DMS53 (cell line): ENCODE data around the gene FAM177A1.
"Not testable (repeated sequence)": the region's sequence is repeated elsewhere in the genome, so short reads cannot be mapped to it uniquely, and the experiment has no call there.

Source experiments
- DNase-seq: peaks from one replicate; lab custom pipeline; 2025; lab: John Stamatoyannopoulos, UW

FAM177A1 gene

DNA sequence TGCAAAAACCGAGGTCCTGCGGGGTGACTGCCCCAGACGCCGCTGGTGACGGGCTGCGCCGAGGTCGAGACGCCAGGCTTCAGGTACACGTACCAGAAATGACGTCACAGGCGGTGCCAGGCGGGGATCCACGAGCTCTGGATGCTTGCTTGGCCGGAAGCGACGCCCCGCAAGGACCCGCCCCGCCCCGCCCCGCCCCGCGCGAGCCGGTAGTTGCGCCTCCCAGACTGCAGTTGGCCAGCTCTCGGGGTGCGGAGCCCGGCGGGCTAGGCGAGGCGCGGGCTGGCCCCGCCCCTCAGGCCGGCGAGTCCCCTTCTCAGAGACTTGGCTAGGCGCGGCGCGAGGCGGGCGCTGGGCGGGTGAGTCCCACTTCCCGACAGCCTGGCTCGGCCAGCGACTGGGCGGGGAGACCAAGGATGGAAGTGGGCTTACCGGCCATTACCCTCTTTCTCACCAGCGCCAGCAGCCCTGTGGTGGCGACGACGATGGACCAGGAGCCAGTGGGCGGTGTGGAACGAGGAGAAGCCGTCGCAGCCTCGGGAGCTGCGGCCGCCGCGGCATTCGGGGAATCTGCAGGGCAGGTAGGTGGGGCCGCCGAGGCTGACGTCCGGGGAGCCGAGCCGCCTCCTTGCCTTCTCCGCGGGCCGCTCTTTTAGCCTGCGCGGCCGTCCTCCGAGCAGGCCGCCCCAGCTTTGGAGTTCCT is at the start of gene FAM177A1:
FAM177A1 (plus strand) TSS at position 225 of the 703 bp plus-strand sequence; CDS start at position 417, 192 bp downstream.
- DNase-seq: peak; percentile 97

GRCh38 chr14:34997762-34998161 is 48.3 kb upstream of the FAM177A1 start:
- no peak for DNase-seq

DNA sequence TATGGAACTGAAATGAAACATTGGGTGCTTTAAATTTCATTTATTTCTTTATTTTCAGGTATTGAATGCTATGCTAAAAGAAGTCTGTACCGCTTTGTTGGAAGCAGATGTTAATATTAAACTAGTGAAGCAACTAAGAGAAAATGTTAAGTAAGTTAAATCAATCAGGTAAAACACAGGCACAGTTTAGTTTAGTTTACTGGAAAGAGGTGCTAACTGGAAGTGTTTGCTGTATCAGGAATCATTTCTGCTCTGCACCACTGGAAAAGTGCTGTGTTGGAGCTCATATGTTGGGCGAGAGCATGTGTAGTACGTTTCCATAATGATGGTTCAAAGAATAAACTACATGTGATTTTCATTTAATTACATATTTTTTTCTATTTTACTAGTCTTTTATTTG is 46.6 kb upstream of the FAM177A1 start:
- DNase-seq: no peak

GRCh38 chr14:35001621-35002020 is 44.5 kb upstream of the FAM177A1 start:
- DNase-seq: no peak

- no peak for DNase-seq
Observed at GRCh38 chr14:35004839-35005238, 41.2 kb upstream of the FAM177A1 start.

GRCh38 chr14:35016568-35016967 is 29.5 kb upstream of the FAM177A1 start:
- no peak for DNase-seq

GRCh38 chr14:35020713-35021112 is 25.4 kb upstream of the FAM177A1 start:
- DNase-seq: no peak

DNA sequence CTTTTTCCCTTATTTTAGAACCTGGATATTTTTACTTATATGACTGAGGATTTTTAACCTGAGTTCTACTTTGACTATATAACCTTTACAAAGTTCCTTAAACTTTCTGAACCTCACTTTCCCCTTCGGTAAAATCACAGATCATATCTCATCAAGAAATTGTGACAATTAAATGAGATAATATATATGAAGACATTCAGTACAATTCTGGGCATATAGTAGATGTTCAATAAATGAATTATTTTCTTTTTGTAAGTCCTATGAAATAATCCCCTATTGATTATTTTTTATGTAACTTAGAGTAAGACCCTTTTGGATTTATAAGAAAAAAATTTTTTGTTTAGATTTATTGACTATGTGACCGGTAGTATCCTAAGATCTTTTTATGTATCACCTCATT is 17.6 kb upstream of the FAM177A1 start:
- no peak for DNase-seq

DNA sequence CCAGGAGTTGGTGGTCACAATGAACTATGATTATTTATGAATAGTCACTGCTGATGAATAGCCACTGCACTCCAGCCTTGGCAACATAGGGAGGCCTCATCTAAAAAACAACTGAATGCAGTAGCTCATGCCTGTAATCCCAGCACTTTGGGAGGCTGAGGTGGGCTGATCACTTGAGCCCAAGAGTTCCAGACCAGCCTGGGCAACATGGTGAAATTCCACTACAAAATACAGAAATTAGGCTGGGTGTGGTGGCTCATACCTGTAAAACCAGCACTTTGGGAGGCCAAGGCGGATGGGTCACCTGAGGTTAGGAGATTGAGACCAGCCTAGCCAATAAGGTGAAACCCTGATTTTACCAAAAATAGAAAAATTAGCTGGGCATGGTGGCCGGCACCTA is 13.5 kb upstream of the FAM177A1 start:
- no peak for DNase-seq

DNA sequence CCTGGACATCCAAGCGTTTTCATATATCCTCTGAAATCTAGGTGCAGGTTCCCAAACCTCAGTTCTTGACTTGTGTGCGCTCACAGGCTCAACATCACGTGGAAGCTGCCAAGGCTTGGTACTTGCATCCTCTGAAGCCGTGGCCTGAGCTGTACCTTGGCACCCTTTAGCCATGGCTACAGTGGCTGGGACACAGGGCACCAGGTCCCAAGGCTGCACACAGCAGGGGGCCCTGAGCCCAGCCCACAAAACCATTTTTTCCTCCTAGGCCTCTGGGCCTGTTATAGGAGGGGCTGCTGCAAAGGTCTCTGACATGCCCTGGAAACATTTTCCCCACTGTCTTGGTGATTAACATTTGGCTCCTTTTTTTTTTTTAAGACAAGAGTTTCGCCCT is 11.6 kb upstream of the FAM177A1 start:
- peak; percentile 1 for DNase-seq

GRCh38 chr14:35034944-35035554 is 11.0 kb upstream of the FAM177A1 start:
- not testable (repeated sequence) for DNase-seq

DNA sequence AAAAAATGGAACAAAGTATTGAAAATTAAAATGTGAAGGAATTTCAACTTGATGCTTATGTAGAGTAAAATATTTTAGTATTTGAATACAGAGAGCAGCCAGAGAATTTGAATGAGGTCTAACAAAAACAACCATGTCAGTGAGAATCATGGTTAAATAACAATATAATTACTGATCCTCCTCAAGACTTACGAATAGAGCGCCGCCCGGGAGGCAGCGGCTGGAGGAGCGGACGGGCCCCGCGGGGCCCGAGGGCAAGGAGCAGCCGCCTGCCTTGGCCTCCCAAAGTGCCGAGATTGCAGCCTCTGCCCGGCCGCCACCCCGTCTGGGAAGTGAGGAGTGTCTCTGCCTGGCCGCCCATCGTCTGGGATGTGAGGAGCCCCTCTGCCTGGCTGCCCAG is 7.8 kb upstream of the FAM177A1 start:
- not testable (repeated sequence) for DNase-seq

DNA sequence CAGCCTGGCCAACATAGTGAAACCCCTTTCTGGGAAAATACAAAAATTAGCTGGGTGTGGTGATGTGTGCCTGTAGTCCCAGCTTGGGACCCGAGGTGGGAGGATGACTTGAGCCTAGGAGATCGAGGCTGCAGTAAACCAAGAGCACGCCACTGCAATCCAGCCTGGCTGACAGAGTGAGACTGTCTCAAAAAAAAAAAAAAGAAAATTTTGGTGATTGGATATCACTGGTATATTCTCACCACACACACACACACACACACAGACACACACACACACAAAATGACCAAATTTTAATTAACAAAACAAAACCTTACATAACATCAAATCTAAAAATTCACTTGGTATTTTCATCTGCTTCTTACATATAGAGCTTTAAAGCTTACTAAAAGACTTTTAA is 3.4 kb upstream of the FAM177A1 start:
- DNase-seq: no peak

DNA sequence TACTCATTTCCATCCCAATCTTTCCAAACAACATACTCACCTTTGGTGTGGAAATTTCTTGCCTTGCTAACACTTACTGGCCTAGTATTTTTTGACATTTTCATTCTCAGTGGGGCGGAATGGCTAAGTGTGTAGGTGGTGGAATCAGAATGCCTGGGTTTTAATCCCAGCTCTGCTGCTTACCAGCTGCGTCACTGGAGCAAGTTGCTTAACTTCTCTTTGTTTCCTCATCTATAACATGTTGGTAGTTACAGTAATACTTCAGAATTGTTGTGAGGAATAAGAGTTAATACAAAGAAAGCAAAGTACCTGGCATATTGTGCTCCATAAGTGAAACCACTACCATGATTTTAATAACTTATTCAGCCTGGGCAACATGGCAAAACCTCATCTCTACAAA is 3.0 kb upstream of the FAM177A1 start:
- no peak for DNase-seq

DNA sequence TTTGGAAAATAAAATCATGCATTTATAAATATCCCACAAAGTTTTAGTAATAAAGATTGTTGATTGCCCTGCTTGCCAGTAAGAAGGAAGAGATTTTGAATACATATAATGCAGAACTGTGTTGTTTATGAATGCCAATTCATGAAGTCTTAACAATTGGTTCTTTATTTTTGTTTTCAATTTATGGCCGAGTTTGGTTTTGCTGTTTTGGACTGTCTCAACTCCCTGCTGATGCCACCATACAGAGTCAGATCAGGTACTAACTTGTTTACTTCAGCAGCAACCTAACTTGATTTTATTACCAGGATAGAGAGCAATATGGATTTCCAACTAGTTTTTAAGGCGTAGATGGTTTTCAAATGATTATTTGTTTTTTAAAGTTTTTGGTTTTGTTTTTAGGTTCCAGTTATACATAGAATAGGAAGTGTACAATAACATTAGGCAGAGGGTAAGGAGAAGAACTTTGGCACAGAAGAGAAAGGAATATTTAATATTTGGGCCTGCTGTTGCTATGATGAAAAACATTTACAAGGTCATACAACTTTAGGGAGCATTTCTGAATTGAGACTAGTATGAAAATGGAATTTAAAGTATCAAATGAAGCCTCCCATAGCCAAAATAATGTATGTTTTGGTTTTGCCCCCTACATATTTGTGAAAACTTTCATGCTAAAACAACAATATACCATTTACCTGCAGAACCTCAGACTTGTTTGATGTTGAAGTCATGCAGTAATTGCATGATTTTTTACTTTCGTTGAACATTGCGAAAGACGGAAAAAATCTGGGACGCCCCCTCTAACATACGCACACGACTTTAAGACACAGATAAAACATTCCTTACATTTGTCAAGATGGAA is 904 bp upstream of the FAM177A1 start:
- no peak for DNase-seq

DNA sequence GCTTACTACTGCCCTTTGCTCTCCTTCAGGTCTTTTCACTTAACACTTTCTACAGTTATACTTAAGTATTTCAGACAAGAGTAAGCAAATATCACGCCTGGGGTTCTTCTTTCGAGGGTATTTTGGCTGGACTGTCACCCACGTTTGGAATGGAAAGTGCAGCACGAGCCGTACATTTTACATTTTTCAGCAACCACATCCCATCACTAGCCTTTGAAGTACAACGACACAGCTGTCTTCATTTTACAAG is 349 bp upstream of the FAM177A1 start:
- DNase-seq: no peak

- DNase-seq: peak; percentile 60
Observed at GRCh38 chr14:35046751-35047536, 872 bp downstream of the FAM177A1 start.

- DNase-seq: peak; percentile 68
Observed at GRCh38 chr14:35047976-35048513, 2.0 kb downstream of the FAM177A1 start.

GRCh38 chr14:35050652-35051051 is 4.6 kb downstream of the FAM177A1 start:
- peak; percentile 24 for DNase-seq

GRCh38 chr14:35051796-35052195 is 5.7 kb downstream of the FAM177A1 start:
- DNase-seq: no peak

- no peak for DNase-seq
Observed at GRCh38 chr14:35052637-35053036, 6.6 kb downstream of the FAM177A1 start.
